Neural cell (in vitro differentiated cells): Measurements from ENCODE around the gene LRRC73. TPM values are rescaled to one million over a fixed set of nuclear protein-coding genes. Genes with fewer than 3 reads are reported as not detected.

ENCODE experiments used
- H2AFZ ChIP-seq: fragments of 200-600, 300-800 bp; sonication (generic), shearing (Covaris generic); 2 replicates; pipeline ENCODE4 v1.6.0; 2014; ENCODE audit warnings: low read depth, mild to moderate bottlenecking, antibody characterized with exemption, low read length, moderate library complexity
- H3F3A ChIP-seq: fragments of 200-600 bp; shearing (Covaris generic); 2 replicates; pipeline ENCODE4 v1.6.1; 2016; ENCODE audit warnings: mild to moderate bottlenecking, moderate library complexity, mixed read lengths, antibody characterized with exemption, low read length; ENCODE audit not compliant: insufficient read depth, poor library complexity, severe bottlenecking
- H3K27ac ChIP-seq: fragments of 200-600, 300-800 bp; sonication (generic), shearing (Covaris generic); 2 replicates; pipeline ENCODE4 v1.5.1; 2014; ENCODE audit warnings: mild to moderate bottlenecking, low read length, moderate library complexity
- H3K27me3 ChIP-seq: fragments of 300-800, 200-600 bp; sonication (generic), shearing (Covaris generic); 2 replicates; pipeline ENCODE4 v1.6.0; 2014; ENCODE audit warnings: mild to moderate bottlenecking, low read depth, low read length, moderate library complexity; ENCODE audit not compliant: insufficient read depth
- H3K36me3 ChIP-seq: fragments of 300-800, 200-600 bp; sonication (generic), shearing (Covaris generic); 2 replicates; pipeline ENCODE4 v1.5.1; 2014; ENCODE audit warnings: mild to moderate bottlenecking, antibody characterized with exemption, low read length, moderate library complexity; ENCODE audit not compliant: insufficient read depth
- H3K4me2 ChIP-seq: fragments of 300-800, 200-600 bp; sonication (generic), shearing (Covaris generic); 2 replicates; pipeline ENCODE4 v1.6.0; 2014; ENCODE audit warnings: mild to moderate bottlenecking, low read length
- H3K4me3 ChIP-seq: fragments of 300-800, 200-600 bp; sonication (generic), shearing (Covaris generic); 2 replicates; pipeline ENCODE4 v1.5.1; 2014; ENCODE audit warnings: mild to moderate bottlenecking, low read length, moderate library complexity
- H3K79me2 ChIP-seq: fragments of 200-600 bp; shearing (Covaris generic); replicated peaks from 2 replicates; pipeline ENCODE4 v1.6.0; 2014; ENCODE audit warnings: mild to moderate bottlenecking, low read length, moderate library complexity; ENCODE audit not compliant: insufficient read depth
- H3K9ac ChIP-seq: fragments of 300-800, 200-600 bp; sonication (generic), shearing (Covaris generic); 2 replicates; pipeline ENCODE4 v1.6.1; 2016; ENCODE audit warnings: mild to moderate bottlenecking, low read length, mixed read lengths
- H3K9me2 ChIP-seq: fragments of 200-600 bp; shearing (Covaris generic); 2 replicates; pipeline ENCODE4 v1.6.1; 2016; ENCODE audit warnings: mild to moderate bottlenecking, low read length, mixed read lengths; ENCODE audit not compliant: insufficient read depth
- H3K9me3 ChIP-seq: fragments of 200-600, 300-800 bp; sonication (generic), shearing (Covaris generic); 2 replicates; pipeline ENCODE4 v1.6.1; 2016; ENCODE audit warnings: mild to moderate bottlenecking, mixed run types, low read length, moderate library complexity, mixed read lengths
- H4K20me1 ChIP-seq: fragments of 200-600 bp; shearing (Covaris generic); 2 replicates; pipeline ENCODE4 v1.6.1; 2016; ENCODE audit warnings: mild to moderate bottlenecking, mixed run types; ENCODE audit not compliant: insufficient read depth
- CTCF ChIP-seq: fragments of 450-650 bp; IDR thresholded peaks from 2 replicates; pipeline ENCODE4 v1.5.1; 2014; ENCODE audit warnings: antibody characterized with exemption, mild to moderate bottlenecking, moderate library complexity; ENCODE audit not compliant: poor library complexity, severe bottlenecking
- EP300 ChIP-seq: fragments of 450-650 bp; conservative IDR thresholded peaks from 2 replicates; pipeline ENCODE4 v1.6.1; 2014; ENCODE audit warnings: antibody characterized with exemption, mild to moderate bottlenecking, moderate library complexity; ENCODE audit not compliant: poor library complexity, severe bottlenecking
- EZH2 ChIP-seq: fragments of 200-600, 300-800 bp; shearing (Covaris generic), sonication (generic); IDR thresholded peaks from 2 replicates; pipeline ENCODE4 v1.6.1; 2014; ENCODE audit warnings: antibody characterized with exemption, low read length, borderline replicate concordance, mild to moderate bottlenecking; ENCODE audit not compliant: insufficient read depth, poor library complexity, severe bottlenecking
- MXI1 ChIP-seq: fragments of 450-650 bp; conservative IDR thresholded peaks from 2 replicates; pipeline ENCODE4 v1.6.1; 2014; ENCODE audit warnings: antibody characterized with exemption, mild to moderate bottlenecking; ENCODE audit not compliant: poor library complexity, severe bottlenecking
- POLR2AphosphoS5 ChIP-seq: IDR thresholded peaks from 2 replicates; pipeline ENCODE4 v1.6.1; 2012
- RAD21 ChIP-seq: fragments of 450-650 bp; conservative IDR thresholded peaks from 2 replicates; pipeline ENCODE4 v1.6.1; 2014; ENCODE audit warnings: antibody characterized with exemption, mild to moderate bottlenecking, moderate library complexity
- REST ChIP-seq: IDR thresholded peaks from 2 replicates; pipeline ENCODE4 v1.6.1; 2012; ENCODE audit warnings: borderline replicate concordance
- SMC3 ChIP-seq: fragments of 450-650 bp; conservative IDR thresholded peaks from 2 replicates; pipeline ENCODE4 v1.6.1; 2014; ENCODE audit warnings: antibody characterized with exemption, mild to moderate bottlenecking, moderate library complexity; ENCODE audit not compliant: poor library complexity
- TAF1 ChIP-seq: IDR thresholded peaks from 2 replicates; pipeline ENCODE4 v1.6.1; 2012; ENCODE audit warnings: low read depth
- polyA plus RNA-seq: library from polyadenylated mRNA; depleted of rRNA; stranded (reverse); fragments of >200 nt; gene quantifications from 2 replicates; pipeline ENCODE4 v1.2.3, GENCODE V29; 2014

Gene LRRC73
- polyA plus RNA-seq, 1 donor from 2014 or later = 4.7 TPM

GRCh38 chr6:43489277-43490072 lies 20.7 kb downstream of the LRRC73 start:
- Histone ChIP-seq H3K9me3 (no peaks in the 10 kb centered on the region), H3K27ac (no peak overlapping the region), H3F3A (no peaks in the 10 kb centered on the region), H3K27me3 (no peaks in the 10 kb centered on the region), H3K9me2 (no peaks in the 10 kb centered on the region), H3K4me3 (no peak overlapping the region), H3K9ac (no peak overlapping the region), H3K4me2 (no peak overlapping the region), H2AFZ (no peak overlapping the region), H3K79me2 (no peaks in the 10 kb centered on the region), H4K20me1 (no peaks in the 10 kb centered on the region), H3K36me3 (no peaks in the 10 kb centered on the region)
- TF ChIP-seq CTCF = no peak
- no peak for TF ChIP-seq TAF1
- no peak for TF ChIP-seq EZH2
- no peak for TF ChIP-seq REST
- no peak for TF ChIP-seq RAD21
- TF ChIP-seq MXI1 = no peak
- TF ChIP-seq SMC3 = no peak
- no peak for TF ChIP-seq POLR2AphosphoS5
- no peak for TF ChIP-seq EP300

- H3K4me2 ChIP-seq = no peak overlapping the region
- no peak overlapping the region for H2AFZ ChIP-seq
- H3K27ac ChIP-seq = no peak overlapping the region
- H3F3A ChIP-seq = no peaks in the 10 kb centered on the region
- no peaks in the 10 kb centered on the region for H3K27me3 ChIP-seq
- no peaks in the 10 kb centered on the region for H3K9me3 ChIP-seq
- H4K20me1 ChIP-seq = no peaks in the 10 kb centered on the region
- no peaks in the 10 kb centered on the region for H3K36me3 ChIP-seq
- H3K9ac ChIP-seq = no peak overlapping the region
- TF ChIP-seq EZH2 (no peak), TAF1 (no peak), EP300 (no peak), CTCF (no peak), MXI1 (no peak), RAD21 (no peak), POLR2AphosphoS5 (no peak), SMC3 (no peak)
- H3K9me2 ChIP-seq = no peaks in the 10 kb centered on the region
- no peaks in the 10 kb centered on the region for H3K79me2 ChIP-seq
- no peak overlapping the region for H3K4me3 ChIP-seq
Measured at GRCh38 chr6:43488667-43489276, 21.4 kb downstream of the LRRC73 start.
